ENCODE results near the gene GBF1. TPM values are rescaled to one million over a fixed set of nuclear protein-coding genes. Genes with fewer than 3 reads are reported as not detected.
A peak's percentile ranks its signal among the peaks of the same experiment; 100 is the strongest.

The GBF1 gene
- total and polyA plus RNA-seq, 10 of the 15 experiments (the other 5 are each of a cell fraction or from before 2014, with no cell fraction given) = 0.82 to 42.0 (median 21.8) TPM

DNA sequence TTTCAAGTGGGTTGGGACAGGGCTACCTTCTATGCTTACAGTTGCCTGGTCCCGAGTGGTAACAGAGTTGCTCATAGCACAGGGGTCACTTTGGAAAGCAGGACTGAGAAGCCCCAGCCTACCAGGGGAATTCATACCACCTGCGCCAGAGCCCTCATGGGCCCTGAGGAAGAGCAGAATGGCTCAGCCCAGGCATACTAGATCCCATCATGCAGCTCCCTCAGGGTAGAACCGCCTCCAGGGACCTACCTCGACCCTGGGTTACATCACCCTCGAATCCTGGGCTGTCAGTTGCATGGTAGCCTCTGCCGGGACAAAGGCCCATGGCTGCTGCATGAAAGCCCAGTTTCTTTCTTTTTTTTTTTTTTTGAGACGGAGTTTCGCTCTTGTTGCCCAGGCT is 184.1 kb downstream of the GBF1 start:
- BruUV-seq (replicated peaks) = TSS peak; percentile 35
- POLR2A ChIA-PET = interaction anchor here (0.7 to 1.3 kb wide), 3 partner anchors 20 to 36 kb away, joined by 3 to 4 read pairs (median 3); partner anchors contain the start of gene C10orf95
- intact Hi-C loops (cut with micrococcal nuclease; ENCODE audit: unreplicated experiment) (no loop called here), in situ Hi-C loops (cut with MboI) (no loop called here)
- Histone ChIP-seq H3K27ac (ENCODE audit: control insufficient read depth, insufficient read depth) (no peak overlapping the region), H3K4me1 (ENCODE audit: control insufficient read depth, insufficient read depth, low read length) (peaks cover 6% of the 10 kb centered on the region), H3K79me2 (ENCODE audit: control insufficient read depth, insufficient read depth, low read length) (peaks cover 11% of the 10 kb centered on the region), H3K27me3 (replicated peaks in 1 of 2; ENCODE audit: control insufficient read depth in 2 of 2, insufficient read depth in 2 of 2, low read length in 1 of 2) (no peaks in the 10 kb centered on the region), H3K9ac (ENCODE audit: control insufficient read depth, insufficient read depth, low read length) (no peak overlapping the region), H3K9me3 (replicated peaks; ENCODE audit: control insufficient read depth, insufficient read depth, low read length) (no peaks in the 10 kb centered on the region), H3K4me3 (no peak overlapping the region), H2AFZ (ENCODE audit: control insufficient read depth, low read depth, low read length) (no peak overlapping the region), H4K20me1 (ENCODE audit: control insufficient read depth, insufficient read depth) (no peaks in the 10 kb centered on the region), H3K36me3 (ENCODE audit: control insufficient read depth in 2 of 2, insufficient read depth in 2 of 2, low read length in 1 of 2) (peaks cover 0 to 3% of the 10 kb centered on the region in 2 experiments; a peak in 2 of 4 replicates), H3K4me2 (ENCODE audit: control insufficient read depth, insufficient read depth) (no peak overlapping the region)
- CTCF ChIA-PET = no interaction called here
- ATAC-seq (no peak), DNase-seq (ENCODE audit: low read depth, low spot score) (no peak), FAIRE-seq (no peak)
- RAD21 ChIA-PET (ENCODE audit: unreplicated experiment) = no interaction called here
- TF ChIP-seq, protein P1, sequence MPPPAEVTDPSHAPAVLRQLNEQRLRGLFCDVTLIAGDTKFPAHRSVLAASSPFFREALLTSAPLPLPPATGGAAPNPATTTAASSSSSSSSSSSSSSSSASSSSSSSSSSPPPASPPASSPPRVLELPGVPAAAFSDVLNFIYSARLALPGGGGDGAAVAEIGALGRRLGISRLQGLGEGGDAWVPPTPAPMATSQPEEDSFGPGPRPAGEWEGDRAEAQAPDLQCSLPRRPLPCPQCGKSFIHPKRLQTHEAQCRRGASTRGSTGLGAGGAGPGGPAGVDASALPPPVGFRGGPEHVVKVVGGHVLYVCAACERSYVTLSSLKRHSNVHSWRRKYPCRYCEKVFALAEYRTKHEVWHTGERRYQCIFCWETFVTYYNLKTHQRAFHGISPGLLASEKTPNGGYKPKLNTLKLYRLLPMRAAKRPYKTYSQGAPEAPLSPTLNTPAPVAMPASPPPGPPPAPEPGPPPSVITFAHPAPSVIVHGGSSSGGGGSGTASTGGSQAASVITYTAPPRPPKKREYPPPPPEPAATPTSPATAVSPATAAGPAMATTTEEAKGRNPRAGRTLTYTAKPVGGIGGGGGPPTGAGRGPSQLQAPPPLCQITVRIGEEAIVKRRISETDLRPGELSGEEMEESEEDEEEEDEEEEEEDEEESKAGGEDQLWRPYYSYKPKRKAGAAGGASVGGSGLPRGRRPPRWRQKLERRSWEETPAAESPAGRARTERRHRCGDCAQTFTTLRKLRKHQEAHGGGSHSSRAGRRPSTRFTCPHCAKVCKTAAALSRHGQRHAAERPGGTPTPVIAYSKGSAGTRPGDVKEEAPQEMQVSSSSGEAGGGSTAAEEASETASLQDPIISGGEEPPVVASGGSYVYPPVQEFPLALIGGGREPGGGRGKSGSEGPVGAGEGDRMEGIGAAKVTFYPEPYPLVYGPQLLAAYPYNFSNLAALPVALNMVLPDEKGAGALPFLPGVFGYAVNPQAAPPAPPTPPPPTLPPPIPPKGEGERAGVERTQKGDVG (CRISPR knock-in tag; IDR thresholded peaks at IDR 0.05) = no peak
- TF ChIP-seq, protein P2, sequence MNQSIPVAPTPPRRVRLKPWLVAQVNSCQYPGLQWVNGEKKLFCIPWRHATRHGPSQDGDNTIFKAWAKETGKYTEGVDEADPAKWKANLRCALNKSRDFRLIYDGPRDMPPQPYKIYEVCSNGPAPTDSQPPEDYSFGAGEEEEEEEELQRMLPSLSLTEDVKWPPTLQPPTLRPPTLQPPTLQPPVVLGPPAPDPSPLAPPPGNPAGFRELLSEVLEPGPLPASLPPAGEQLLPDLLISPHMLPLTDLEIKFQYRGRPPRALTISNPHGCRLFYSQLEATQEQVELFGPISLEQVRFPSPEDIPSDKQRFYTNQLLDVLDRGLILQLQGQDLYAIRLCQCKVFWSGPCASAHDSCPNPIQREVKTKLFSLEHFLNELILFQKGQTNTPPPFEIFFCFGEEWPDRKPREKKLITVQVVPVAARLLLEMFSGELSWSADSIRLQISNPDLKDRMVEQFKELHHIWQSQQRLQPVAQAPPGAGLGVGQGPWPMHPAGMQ (IDR thresholded peaks at IDR 0.05; ENCODE audit: borderline replicate concordance) = no peak
- TF ChIP-seq SREBF2 (IDR thresholded peaks at IDR 0.05; ENCODE audit: low read length) = no peak
- no peak for TF ChIP-seq ZBED1 (IDR thresholded peaks at IDR 0.05; ENCODE audit: borderline replicate concordance)
- no peak for TF ChIP-seq BMI1 (IDR thresholded peaks at IDR 0.05; ENCODE audit: borderline replicate concordance)
- TF ChIP-seq POLR2A (IDR thresholded peaks at IDR 0.05; ENCODE audit: low read depth, low read length) = no peak
- SMC1A ChIA-PET (ENCODE audit: uncharacterized antibody, unreplicated experiment) = interaction anchor here (1.2 kb wide), 1 partner anchor 8 kb away, joined by 7 read pairs; the partner anchor contains the start of gene FBXL15
- 86% methylated on average over 8 of the region's 8 CpGs for WGBS (ENCODE audit: insufficient coverage, insufficient replicate concordance, low lambda C conversion rate, missing lambda C conversion rate)

Measured in GM12878 (cell line).